ENCODE results near the gene BEX4. TPM values are rescaled to one million over a fixed set of nuclear protein-coding genes. Genes with fewer than 3 reads are reported as not detected.

The BEX4 gene
- total and polyA plus RNA-seq, 2 donors (not counting 3 experiments of a cell fraction or from before 2014, with no cell fraction given), result 17.8 to 30.3 TPM

- Histone ChIP-seq H3K4me2 (ENCODE audit: insufficient read depth, low read length) (no peak overlapping the region), H3K79me2 (ENCODE audit: control insufficient read depth, insufficient read depth, low read length) (no peaks in the 10 kb centered on the region), H3K27me3 (ENCODE audit: control insufficient read depth in 2 of 2, insufficient read depth in 2 of 2, low read length in 2 of 2) (no peaks in the 10 kb centered on the region), H4K20me1 (replicated peaks; ENCODE audit: control insufficient read depth, extremely low read depth, insufficient read depth, low read length) (no peaks in the 10 kb centered on the region), H3K4me3 (replicated peaks in 1 of 3; ENCODE audit: insufficient read depth in 1 of 3, low read depth in 1 of 3, low read length in 3 of 3) (no peak overlapping the region), H3K4me1 (ENCODE audit: control insufficient read depth, extremely low read depth, insufficient read depth, low read length) (no peaks in the 10 kb centered on the region), H2AFZ (ENCODE audit: low read depth, low read length) (no peak overlapping the region), H3K9me1 (replicated peaks; ENCODE audit: control insufficient read depth, extremely low read depth, insufficient read depth, low read length) (no peaks in the 10 kb centered on the region), H3K36me3 (ENCODE audit: control insufficient read depth in 2 of 2, extremely low read depth in 1 of 2, insufficient read depth in 2 of 2, low read length in 2 of 2) (no peaks in the 10 kb centered on the region), H3K9me3 (replicated peaks; ENCODE audit: control insufficient read depth, insufficient read depth, low read length) (no peaks in the 10 kb centered on the region), H3K9ac (replicated peaks; ENCODE audit: extremely low read depth, insufficient read depth, low read length) (no peak overlapping the region), H3K27ac (ENCODE audit: insufficient read depth, low read depth, low read length) (no peak overlapping the region)
- FAIRE-seq (no peak), DNase-seq (ENCODE audit: low read depth, low spot score) (no peak)
- POLR2A ChIA-PET, result no interaction called here
- BruUV-seq (replicated peaks), result no TSS peak
- dilution Hi-C loops (cut with MboI; ENCODE audit: extremely low pct_ligation_motif_present, low sequenced_read_pairs), result no loop called here
- no peak for TF ChIP-seq EZH2 (IDR thresholded peaks at IDR 0.05; ENCODE audit: borderline replicate concordance, low read depth, low read length, severe bottlenecking)
- no peak for TF ChIP-seq POLR2AphosphoS5 (IDR thresholded peaks at IDR 0.05; ENCODE audit: insufficient read depth, low read depth, low read length)
- TF ChIP-seq CTCF (IDR thresholded peaks at IDR 0.05; ENCODE audit: extremely low read depth in 1 of 2, insufficient read depth in 1 of 2, low read depth in 1 of 2, low read length in 2 of 2), result no peak
- TF ChIP-seq, protein P1, sequence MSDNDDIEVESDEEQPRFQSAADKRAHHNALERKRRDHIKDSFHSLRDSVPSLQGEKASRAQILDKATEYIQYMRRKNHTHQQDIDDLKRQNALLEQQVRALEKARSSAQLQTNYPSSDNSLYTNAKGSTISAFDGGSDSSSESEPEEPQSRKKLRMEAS (IDR thresholded peaks at IDR 0.05; ENCODE audit: insufficient read depth, insufficient read length), result no peak
- no peak for TF ChIP-seq JUN (IDR thresholded peaks at IDR 0.05; ENCODE audit: borderline replicate concordance, insufficient read depth, insufficient read length, low read depth)
- TF ChIP-seq POLR2A (IDR thresholded peaks at IDR 0.05; ENCODE audit: low read depth, low read length), result no peak
- no peak for TF ChIP-seq MYC (IDR thresholded peaks at IDR 0.05; ENCODE audit: low read depth, low read length)
- TF ChIP-seq GATA2 (IDR thresholded peaks at IDR 0.05; ENCODE audit: insufficient read depth, insufficient read length, low read depth, low read length), result no peak
- no peak for TF ChIP-seq FOS (IDR thresholded peaks at IDR 0.05; ENCODE audit: borderline replicate concordance, insufficient read depth, low read length)
- CTCF ChIA-PET, result no interaction called here
- intact Hi-C loops (cut with micrococcal nuclease), result no loop called here
Observed at GRCh38 chrX:103233263-103233662, 18.4 kb downstream of the BEX4 start.

Data from endothelial cell of umbilical vein (primary cell).